Trophoblast cell (in vitro differentiated cells and primary cell): ENCODE results near the gene HCFC2.

Source experiments
- DNase-seq, 2 donors: peaks; one replicate each; pipeline ENCODE4 v3.0.0-alpha.2; 2016
- H2AFZ ChIP-seq: 2 replicates; pipeline ENCODE4 v1.6.1; 2013; ENCODE audit warnings: low read length, moderate library complexity, mild to moderate bottlenecking; ENCODE audit not compliant: insufficient read depth, poor library complexity
- H2AK5ac ChIP-seq: 2 replicates; pipeline ENCODE4 v1.6.1; 2013; ENCODE audit warnings: mild to moderate bottlenecking, low read length
- H2BK120ac ChIP-seq: 2 replicates; pipeline ENCODE4 v1.6.1; 2013; ENCODE audit warnings: low read length, mild to moderate bottlenecking, moderate library complexity; ENCODE audit not compliant: insufficient read depth, poor library complexity
- H2BK12ac ChIP-seq: 2 replicates; pipeline ENCODE4 v1.6.1; 2013; ENCODE audit warnings: mild to moderate bottlenecking, low read length, moderate library complexity
- H2BK5ac ChIP-seq: 2 replicates; pipeline ENCODE4 v1.6.1; 2013; ENCODE audit warnings: low read length, low read depth, moderate library complexity, mild to moderate bottlenecking; ENCODE audit not compliant: poor library complexity
- H3K14ac ChIP-seq: 2 replicates; pipeline ENCODE4 v1.6.1; 2013; ENCODE audit warnings: mild to moderate bottlenecking, low read length
- H3K18ac ChIP-seq: 2 replicates; pipeline ENCODE4 v1.6.1; 2013; ENCODE audit warnings: mild to moderate bottlenecking, low read length
- H3K23ac ChIP-seq: 2 replicates; pipeline ENCODE4 v1.6.1; 2013; ENCODE audit warnings: low read length
- H3K27ac ChIP-seq: 2 replicates; pipeline ENCODE4 v1.5.1; 2013; ENCODE audit warnings: low read depth, mild to moderate bottlenecking, inconsistent platforms, low read length, moderate library complexity
- H3K27me3 ChIP-seq: 2 replicates; pipeline ENCODE4 v1.6.1; 2013; ENCODE audit warnings: inconsistent platforms, mild to moderate bottlenecking, low read length, moderate library complexity; ENCODE audit not compliant: insufficient read depth
- H3K36me3 ChIP-seq, 2 experiments: 1 replicate in 1 of 2; 2 replicates in 1 of 2; pipeline ENCODE4 v1.6.1; 2013; ENCODE audit warnings: low read length in 2 of 2, mild to moderate bottlenecking in 2 of 2, moderate library complexity in 1 of 2; ENCODE audit not compliant: insufficient read depth in 2 of 2, control insufficient read depth in 1 of 2
- H3K4ac ChIP-seq: 2 replicates; pipeline ENCODE4 v1.6.1; 2013; ENCODE audit warnings: low read depth, mild to moderate bottlenecking, low read length, moderate library complexity
- H3K4me1 ChIP-seq, 2 experiments: 1 replicate in 1 of 2; 2 replicates in 1 of 2; pipeline ENCODE4 v1.6.1; 2013; ENCODE audit warnings: low read length in 2 of 2, mild to moderate bottlenecking in 2 of 2, moderate library complexity in 1 of 2; ENCODE audit not compliant: insufficient read depth in 2 of 2, control insufficient read depth in 1 of 2
- H3K4me2 ChIP-seq: 2 replicates; pipeline ENCODE4 v1.6.1; 2013; ENCODE audit warnings: inconsistent platforms, mild to moderate bottlenecking, low read length, moderate library complexity
- H3K4me3 ChIP-seq: 2 replicates; pipeline ENCODE4 v1.5.1; 2013; ENCODE audit warnings: mild to moderate bottlenecking, low read depth, low read length, inconsistent platforms
- H3K79me1 ChIP-seq: one replicate; pipeline ENCODE4 v1.6.1; 2013; ENCODE audit warnings: low read length
- H3K79me2 ChIP-seq: 2 replicates; pipeline ENCODE4 v1.6.1; 2013; ENCODE audit warnings: low read length, mild to moderate bottlenecking; ENCODE audit not compliant: control insufficient read depth, insufficient read depth, poor library complexity
- H3K9ac ChIP-seq: 2 replicates; pipeline ENCODE4 v1.6.1; 2013; ENCODE audit warnings: mild to moderate bottlenecking, low read length
- H3K9me3 ChIP-seq: 2 replicates; pipeline ENCODE4 v1.6.1; 2013; ENCODE audit warnings: low read depth, mild to moderate bottlenecking, control low read depth, inconsistent platforms, low read length; ENCODE audit not compliant: insufficient read depth
- H4K12ac ChIP-seq: 2 replicates; pipeline ENCODE4 v1.6.1; 2013; ENCODE audit warnings: low read depth, mild to moderate bottlenecking, low read length, moderate library complexity
- H4K8ac ChIP-seq: 2 replicates; pipeline ENCODE4 v1.6.1; 2013; ENCODE audit warnings: low read depth, mild to moderate bottlenecking, low read length, moderate library complexity
- H4K91ac ChIP-seq: one replicate; pipeline ENCODE4 v1.6.1; 2013; ENCODE audit warnings: low read depth, mild to moderate bottlenecking, low read length, moderate library complexity
- WGBS: extraction: QIAGEN DNeasy Blood & Tissue Kit; methylation state at CpG from one replicate; pipeline ENCODE4 v1.1.7; 2013; ENCODE audit warnings: missing lambda C conversion rate; ENCODE audit not compliant: insufficient read length, insufficient coverage; ENCODE audit errors: extremely low coverage; 5-methylcytosine and 5-hydroxymethylcytosine counted together

The HCFC2 gene

DNA sequence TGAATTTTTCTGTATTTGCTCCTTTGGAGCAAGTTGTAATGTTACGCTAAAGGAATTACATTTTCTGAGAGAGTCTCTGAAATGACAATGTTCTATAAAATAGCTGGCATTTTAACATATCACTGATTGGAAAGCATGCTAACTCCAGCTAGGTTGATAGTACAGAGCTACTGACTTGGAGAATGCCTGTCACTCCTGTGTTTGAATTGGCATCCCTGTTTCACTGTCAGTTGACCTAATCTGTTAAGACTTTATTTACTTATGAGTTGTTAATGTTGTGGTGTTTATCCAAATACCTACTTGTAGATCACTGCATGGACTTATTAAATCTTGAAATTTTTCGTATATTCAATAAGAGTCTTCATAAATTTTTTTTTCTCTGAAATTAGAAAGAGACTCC, 33.6 kb downstream of the HCFC2 start:
- Histone ChIP-seq H2AK5ac (no peak overlapping the region), H2BK5ac (no peak overlapping the region), H2BK120ac (no peak overlapping the region), H3K4me2 (no peak overlapping the region), H4K8ac (no peak overlapping the region), H3K79me2 (no peaks in the 10 kb centered on the region), H3K79me1 (no peaks in the 10 kb centered on the region), H3K23ac (no peak overlapping the region), H3K4me1 (no peaks in the 10 kb centered on the region), H4K91ac (no peak overlapping the region), H3K9ac (no peak overlapping the region), H2BK12ac (no peak overlapping the region), H3K27ac (no peak overlapping the region), H3K27me3 (no peaks in the 10 kb centered on the region), H3K18ac (no peak overlapping the region), H3K36me3 (peaks cover 9 to 16% of the 10 kb centered on the region in 2 experiments), H2AFZ (no peak overlapping the region), H3K4me3 (no peak overlapping the region), H4K12ac (no peak overlapping the region), H3K14ac (no peak overlapping the region), H3K4ac (no peak overlapping the region), H3K9me3 (peaks cover 2% of the 10 kb centered on the region)
- WGBS = no CpG with 5 or more reads among the region's 2 CpGs
- DNase-seq = no peak

DNA sequence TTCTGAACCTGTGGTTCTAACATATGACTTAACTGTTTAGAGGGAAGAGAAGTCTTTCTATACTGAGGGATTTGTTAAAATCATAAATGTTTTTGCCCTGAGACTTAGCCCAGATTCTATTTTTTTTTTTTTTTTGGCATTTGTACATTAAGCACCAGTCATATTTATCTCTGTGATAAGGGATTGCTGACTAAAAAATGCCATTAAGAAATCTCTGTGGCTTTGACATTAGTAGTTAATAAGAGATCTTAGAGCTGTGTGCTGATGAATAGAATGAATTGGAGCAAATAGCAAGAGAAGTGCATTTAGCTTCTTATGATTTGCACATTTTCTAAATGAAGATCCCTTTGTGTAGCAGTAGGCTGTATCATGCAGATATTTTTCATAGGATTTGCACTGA, 41.1 kb downstream of the HCFC2 start:
- H4K12ac ChIP-seq = no peak overlapping the region
- no peak overlapping the region for H2AK5ac ChIP-seq
- H3K9me3 ChIP-seq = no peaks in the 10 kb centered on the region
- H3K79me1 ChIP-seq = no peaks in the 10 kb centered on the region
- no peak overlapping the region for H4K91ac ChIP-seq
- H4K8ac ChIP-seq = no peak overlapping the region
- H3K18ac ChIP-seq = no peak overlapping the region
- no peak overlapping the region for H3K14ac ChIP-seq
- H3K23ac ChIP-seq = no peak overlapping the region
- H2BK12ac ChIP-seq = no peak overlapping the region
- H3K4ac ChIP-seq = no peak overlapping the region
- no peak for DNase-seq
- no peak overlapping the region for H2AFZ ChIP-seq
- H3K4me1 ChIP-seq = no peaks in the 10 kb centered on the region
- H3K79me2 ChIP-seq = no peaks in the 10 kb centered on the region
- no peak overlapping the region for H3K27ac ChIP-seq
- H2BK5ac ChIP-seq = no peak overlapping the region
- H3K4me2 ChIP-seq = no peak overlapping the region
- peaks cover 0 to 3% of the 10 kb centered on the region in 2 experiments for H3K36me3 ChIP-seq
- no peak overlapping the region for H3K9ac ChIP-seq
- H3K4me3 ChIP-seq = no peak overlapping the region
- H3K27me3 ChIP-seq = no peaks in the 10 kb centered on the region
- no peak overlapping the region for H2BK120ac ChIP-seq

DNA sequence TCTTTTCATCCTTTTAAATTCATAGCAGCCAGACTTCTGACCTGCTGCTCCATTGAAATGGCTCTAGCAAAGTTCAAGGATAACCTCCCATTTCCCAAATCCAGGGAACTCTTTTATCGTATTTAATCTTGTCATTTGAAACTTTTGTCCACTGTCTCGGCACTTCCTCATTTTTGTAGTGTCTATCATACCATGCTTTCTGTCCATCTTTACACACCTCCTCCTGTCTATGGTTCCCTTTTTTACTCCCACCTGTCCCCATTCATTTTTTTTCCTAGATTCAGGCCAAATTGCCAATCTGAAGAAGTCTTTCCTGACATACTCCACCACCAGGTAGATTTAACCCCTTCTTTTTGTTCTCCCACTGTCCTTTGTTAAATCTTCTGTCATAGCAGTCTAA, 42.6 kb downstream of the HCFC2 start:
- no peaks in the 10 kb centered on the region for H3K27me3 ChIP-seq
- H3K4me3 ChIP-seq = no peak overlapping the region
- H3K14ac ChIP-seq = no peak overlapping the region
- H3K23ac ChIP-seq = no peak overlapping the region
- H4K12ac ChIP-seq = no peak overlapping the region
- no peak overlapping the region for H2AK5ac ChIP-seq
- H3K4ac ChIP-seq = no peak overlapping the region
- no peak overlapping the region for H3K4me2 ChIP-seq
- no peaks in the 10 kb centered on the region for H3K36me3 ChIP-seq
- H3K4me1 ChIP-seq = no peaks in the 10 kb centered on the region
- no CpG with 5 or more reads among the region's 2 CpGs for WGBS
- H4K8ac ChIP-seq = no peak overlapping the region
- H4K91ac ChIP-seq = no peak overlapping the region
- no peak overlapping the region for H3K27ac ChIP-seq
- DNase-seq = peak in 1 of 2 donors; percentile 32
- H3K18ac ChIP-seq = no peak overlapping the region
- no peaks in the 10 kb centered on the region for H3K79me2 ChIP-seq
- H3K9ac ChIP-seq = no peak overlapping the region
- H2BK120ac ChIP-seq = no peak overlapping the region
- no peak overlapping the region for H2AFZ ChIP-seq
- no peak overlapping the region for H2BK5ac ChIP-seq
- H3K79me1 ChIP-seq = no peaks in the 10 kb centered on the region
- no peaks in the 10 kb centered on the region for H3K9me3 ChIP-seq
- no peak overlapping the region for H2BK12ac ChIP-seq

DNA sequence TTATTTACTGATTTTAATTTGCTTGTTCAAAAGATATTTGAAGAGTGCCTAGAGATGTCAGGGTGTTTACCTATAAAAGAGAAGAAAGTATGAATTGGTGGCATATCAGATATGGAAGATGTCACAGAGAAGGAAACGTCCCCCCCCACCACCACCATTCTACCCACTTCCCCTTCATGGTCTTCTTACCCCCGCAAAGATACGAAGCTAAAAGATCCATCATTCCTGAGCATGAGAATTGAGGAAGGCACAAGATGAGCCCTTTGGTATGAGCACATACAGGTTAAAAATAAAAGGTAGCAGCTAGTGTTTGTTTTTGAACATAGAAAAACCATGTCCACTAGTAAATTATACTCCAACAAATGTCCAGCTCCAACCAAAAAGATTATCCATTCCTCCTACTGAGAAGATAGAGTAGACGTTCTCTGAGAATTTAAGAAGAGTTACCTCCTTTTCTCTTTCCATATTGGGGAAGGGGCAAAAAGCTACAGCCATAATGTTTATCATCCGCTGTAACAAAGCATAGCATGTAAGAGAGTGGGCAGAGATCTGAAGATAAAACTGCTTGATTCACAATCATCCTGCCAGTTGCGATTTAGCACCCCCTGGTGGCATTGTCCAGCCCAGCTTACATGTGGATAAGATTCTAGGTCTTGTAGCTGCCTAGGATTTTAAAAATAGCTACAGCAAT, 44.6 kb downstream of the HCFC2 start:
- H3K4me1 ChIP-seq = no peaks in the 10 kb centered on the region
- H3K9me3 ChIP-seq = no peaks in the 10 kb centered on the region
- no peak overlapping the region for H2BK12ac ChIP-seq
- no peaks in the 10 kb centered on the region for H3K36me3 ChIP-seq
- no peak overlapping the region for H3K4me3 ChIP-seq
- no peak overlapping the region for H4K91ac ChIP-seq
- DNase-seq = peak; percentile 71 to 91
- H3K79me1 ChIP-seq = no peaks in the 10 kb centered on the region
- no peak overlapping the region for H2AFZ ChIP-seq
- no peak overlapping the region for H2BK120ac ChIP-seq
- H2BK5ac ChIP-seq = no peak overlapping the region
- no peak overlapping the region for H3K14ac ChIP-seq
- H3K23ac ChIP-seq = no peak overlapping the region
- no peaks in the 10 kb centered on the region for H3K27me3 ChIP-seq
- no peak overlapping the region for H2AK5ac ChIP-seq
- H3K79me2 ChIP-seq = no peaks in the 10 kb centered on the region
- WGBS = no CpG with 5 or more reads among the region's 6 CpGs
- no peak overlapping the region for H3K4ac ChIP-seq
- no peak overlapping the region for H3K27ac ChIP-seq
- H4K8ac ChIP-seq = no peak overlapping the region
- H3K4me2 ChIP-seq = no peak overlapping the region
- no peak overlapping the region for H3K18ac ChIP-seq
- no peak overlapping the region for H3K9ac ChIP-seq
- no peak overlapping the region for H4K12ac ChIP-seq
